ENCODE results near the gene KRTCAP3. TPM values are rescaled to one million over a fixed set of nuclear protein-coding genes. Genes with fewer than 3 reads are reported as not detected.

KRTCAP3 gene
- total and polyA plus RNA-seq, 11 donors: 0.50 to 1.7 (median 0.63) TPM; not detected in 7

GRCh38 chr2:27446057-27446456 lies 3.9 kb downstream of the KRTCAP3 start:
- no peaks in the 10 kb centered on the region for H3K9me3 ChIP-seq
- peaks cover 0 to 7% (median 0%) of the 10 kb centered on the region in 12 donors for H3K4me1 ChIP-seq
- WGBS, 4 donors: 76 to 93% (median 83%) methylated on average over 3 of the region's 3 CpGs
- no peak overlapping the region for H3K4me3 ChIP-seq
- H3K36me3 ChIP-seq: peaks cover 2 to 83% (median 73%) of the 10 kb centered on the region in 9 donors
- intact Hi-C loops (cut with DNase I): no loop called here
- ATAC-seq: no peak
- no peak for DNase-seq
- H3K27me3 ChIP-seq: no peaks in the 10 kb centered on the region
- TF ChIP-seq CTCF (IDR thresholded peaks at IDR 0.05) (no peak), POLR2A (IDR thresholded peaks at IDR 0.05) (no peak)
- no peak overlapping the region for H3K27ac ChIP-seq

- intact Hi-C loops (cut with DNase I): no loop called here
- Histone ChIP-seq H3K27me3 (no peaks in the 10 kb centered on the region), H3K4me3 (no peak overlapping the region), H3K27ac (no peak overlapping the region), H3K4me1 (no peaks in the 10 kb centered on the region), H3K9me3 (no peaks in the 10 kb centered on the region), H3K36me3 (peaks cover 0 to 92% (median 74%) of the 10 kb centered on the region in 9 donors)
- 54 to 92% (median 79%) methylated on average over 3 of the region's 3 CpGs for WGBS, 4 donors
- DNase-seq (no peak), ATAC-seq (no peak)
- TF ChIP-seq POLR2A (IDR thresholded peaks at IDR 0.05) (no peak), CTCF (IDR thresholded peaks at IDR 0.05) (no peak)
Observed at GRCh38 chr2:27448381-27448780, 6.2 kb downstream of the KRTCAP3 start.

- WGBS, 4 donors: 30 to 100% (median 95%) methylated on average over 1 of the region's 1 CpG
- Histone ChIP-seq H3K4me1 (no peaks in the 10 kb centered on the region), H3K4me3 (no peak overlapping the region), H3K27ac (no peak overlapping the region), H3K27me3 (no peaks in the 10 kb centered on the region), H3K9me3 (no peaks in the 10 kb centered on the region), H3K36me3 (peaks cover 0 to 96% (median 78%) of the 10 kb centered on the region in 9 donors)
- ATAC-seq (no peak), DNase-seq (no peak)
- intact Hi-C loops (cut with DNase I): no loop called here
- TF ChIP-seq POLR2A (IDR thresholded peaks at IDR 0.05): no peak
Observed at GRCh38 chr2:27451095-27451494, 8.9 kb downstream of the KRTCAP3 start.

GRCh38 chr2:27453968-27454367 lies 11.8 kb downstream of the KRTCAP3 start:
- Histone ChIP-seq H3K27me3 (no peaks in the 10 kb centered on the region), H3K9me3 (no peaks in the 10 kb centered on the region), H3K4me1 (no peaks in the 10 kb centered on the region), H3K27ac (no peak overlapping the region), H3K36me3 (peaks cover 0 to 100% (median 85%) of the 10 kb centered on the region in 9 donors), H3K4me3 (no peak overlapping the region)
- DNase-seq (no peak), ATAC-seq (no peak)
- no peak for TF ChIP-seq CTCF (IDR thresholded peaks at IDR 0.05)
- no peak for TF ChIP-seq POLR2A (IDR thresholded peaks at IDR 0.05)
- WGBS, 4 donors: 89 to 92% (median 90%) methylated on average over 7 of the region's 7 CpGs
- intact Hi-C loops (cut with DNase I): no loop called here

GRCh38 chr2:27461118-27461517 lies 18.9 kb downstream of the KRTCAP3 start:
- no peak for TF ChIP-seq POLR2A (IDR thresholded peaks at IDR 0.05)
- TF ChIP-seq CTCF (IDR thresholded peaks at IDR 0.05): no peak
- Histone ChIP-seq H3K36me3 (peaks cover 0 to 85% (median 56%) of the 10 kb centered on the region in 9 donors), H3K4me3 (no peak overlapping the region), H3K9me3 (no peaks in the 10 kb centered on the region), H3K4me1 (no peaks in the 10 kb centered on the region), H3K27ac (no peak overlapping the region), H3K27me3 (no peaks in the 10 kb centered on the region)
- peak in 3 of 4 donors; percentile 63 to 74 (median 72) for ATAC-seq
- 64 to 72% (median 68%) methylated on average over 7 to 8 of the region's 8 CpGs for WGBS, 4 donors
- intact Hi-C loops (cut with DNase I): no loop called here
- peak in 3 of 5 donors; percentile 41 to 64 (median 47) for DNase-seq

All from heart left ventricle (tissue), 16 donors.